ENCODE measurements around the gene AHRR.
"Not testable (repeated sequence)": the region's sequence is repeated elsewhere in the genome, so short reads cannot be mapped to it uniquely, and the experiment has no call there.

Gene AHRR

DNA sequence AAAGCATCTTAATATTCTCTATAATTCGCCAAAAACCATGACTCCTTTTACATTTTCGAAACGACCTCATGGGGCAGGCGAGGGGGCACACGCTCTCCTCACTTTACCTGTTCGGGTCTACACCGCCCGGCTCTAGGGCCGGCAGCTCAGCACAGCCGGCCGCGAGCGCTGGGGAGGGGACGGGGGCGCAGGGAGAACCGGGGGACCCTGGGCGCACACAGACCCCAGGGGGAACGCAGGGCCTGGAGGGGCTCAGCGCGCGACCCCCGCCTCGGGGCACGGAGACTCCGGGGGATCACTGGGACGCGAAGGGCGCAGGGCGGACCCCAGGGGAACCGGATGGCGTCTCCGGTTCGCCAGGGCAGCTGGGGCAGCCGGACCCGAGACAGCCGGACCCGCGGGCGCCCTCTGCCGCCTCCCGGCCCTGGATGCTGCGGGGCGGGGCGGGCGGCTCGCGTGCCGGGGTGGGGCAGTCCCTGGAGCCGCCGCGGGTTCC lies at the start of gene AHRR:
AHRR (plus strand) TSS at position 485 of the 496 bp plus-strand sequence. CDS start 22,189 bp downstream, outside the sequence.
- no peak for DNase-seq

DNA sequence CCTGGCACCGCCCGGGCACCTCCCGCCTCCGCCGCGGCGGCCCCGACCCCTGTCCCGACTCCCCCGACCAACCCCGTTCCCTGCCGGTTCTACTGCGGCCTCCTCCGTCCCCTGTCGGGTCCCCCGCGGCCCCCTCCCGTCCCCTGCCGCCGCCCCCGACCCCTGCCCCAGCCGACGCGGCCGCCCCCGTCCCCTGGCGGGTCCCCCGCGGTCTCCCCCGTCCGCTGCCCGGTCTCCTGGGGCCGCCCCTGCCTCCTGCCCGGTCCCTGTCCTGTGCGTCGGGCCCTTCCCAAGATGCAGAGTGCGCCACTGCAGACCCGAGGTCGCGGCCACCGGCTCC lies 49.7 kb upstream of the AHRR start:
- DNase-seq = not testable (repeated sequence)

DNA sequence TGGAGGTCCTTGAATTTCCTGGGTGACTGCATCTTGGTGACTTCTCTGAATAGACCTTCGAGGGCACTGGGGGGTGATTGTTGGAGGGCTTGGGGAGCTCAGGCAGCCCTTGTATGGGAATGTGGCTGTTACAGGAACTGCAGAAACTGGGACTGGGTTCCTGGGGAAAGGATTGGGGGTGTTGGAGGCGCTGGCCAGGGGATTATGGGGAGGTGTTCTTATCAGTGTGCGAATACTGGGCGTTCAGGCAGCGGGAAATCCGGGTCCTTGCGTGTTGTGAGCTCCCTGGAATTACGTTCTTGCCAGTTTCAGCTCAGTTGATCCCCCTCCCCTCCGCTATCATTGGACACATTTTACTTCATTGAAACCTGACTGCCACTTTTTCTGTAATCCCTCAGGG lies 48.4 kb upstream of the AHRR start:
- DNase-seq = not testable (repeated sequence)

DNA sequence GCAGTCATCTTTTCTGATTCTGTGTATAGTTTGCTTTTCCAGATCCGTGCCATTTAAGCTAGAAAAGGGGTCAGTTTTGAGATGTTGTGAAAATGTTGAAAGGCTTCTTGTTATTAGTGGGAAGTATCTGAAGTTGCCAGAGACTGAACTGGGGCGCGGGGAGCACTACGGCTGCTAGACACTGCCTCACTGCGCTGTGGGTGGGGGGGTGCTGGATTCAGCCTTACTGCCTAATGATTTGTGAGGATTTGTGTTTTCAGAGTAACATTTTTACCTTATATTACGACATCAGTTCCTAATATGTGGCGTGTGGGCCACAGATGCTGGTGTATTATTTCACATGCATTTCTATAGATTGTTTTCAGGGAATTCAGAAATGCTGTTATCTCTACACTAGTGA lies 48.0 kb upstream of the AHRR start:
- not testable (repeated sequence) for DNase-seq

DNA sequence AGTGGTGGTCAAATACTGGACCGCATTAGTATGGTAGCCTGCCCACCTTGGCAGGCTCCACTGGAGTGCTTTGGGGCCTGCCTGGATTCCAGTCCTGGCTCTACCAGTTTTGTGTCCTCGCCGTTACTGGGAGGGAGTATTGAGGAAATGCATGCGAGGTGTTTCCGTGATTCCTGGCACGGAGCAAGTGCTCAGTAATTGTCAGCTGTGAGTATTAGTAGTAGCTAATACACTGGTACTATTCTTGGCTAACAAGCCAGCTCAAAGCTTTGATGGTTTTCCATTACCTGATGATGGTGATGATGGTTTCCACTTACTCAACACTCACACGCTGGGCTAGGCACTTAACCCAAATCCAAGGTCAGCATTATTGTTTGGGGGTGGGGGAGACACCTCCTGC lies 47.2 kb upstream of the AHRR start:
- DNase-seq = not testable (repeated sequence)

DNA sequence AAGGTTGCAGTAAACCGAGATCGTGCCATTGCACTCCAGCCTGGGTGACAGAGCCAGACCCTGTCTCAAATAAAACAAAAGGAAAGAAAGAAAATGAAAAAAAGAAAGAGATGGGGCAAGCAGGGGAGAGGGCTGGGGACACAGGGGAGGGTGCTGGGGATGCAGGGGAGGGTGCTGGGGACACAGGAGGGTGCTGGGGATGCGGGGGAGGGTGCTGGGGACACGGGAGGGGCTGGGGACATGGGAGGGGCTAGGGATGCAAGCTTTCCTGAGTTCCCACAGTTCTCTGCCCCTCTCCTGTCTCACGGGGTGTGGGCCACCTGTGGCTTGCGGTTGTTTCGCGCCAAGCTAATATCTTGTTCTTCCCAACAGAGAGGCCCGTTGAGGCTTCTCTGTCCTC lies 42.9 kb upstream of the AHRR start:
- no peak for DNase-seq

DNA sequence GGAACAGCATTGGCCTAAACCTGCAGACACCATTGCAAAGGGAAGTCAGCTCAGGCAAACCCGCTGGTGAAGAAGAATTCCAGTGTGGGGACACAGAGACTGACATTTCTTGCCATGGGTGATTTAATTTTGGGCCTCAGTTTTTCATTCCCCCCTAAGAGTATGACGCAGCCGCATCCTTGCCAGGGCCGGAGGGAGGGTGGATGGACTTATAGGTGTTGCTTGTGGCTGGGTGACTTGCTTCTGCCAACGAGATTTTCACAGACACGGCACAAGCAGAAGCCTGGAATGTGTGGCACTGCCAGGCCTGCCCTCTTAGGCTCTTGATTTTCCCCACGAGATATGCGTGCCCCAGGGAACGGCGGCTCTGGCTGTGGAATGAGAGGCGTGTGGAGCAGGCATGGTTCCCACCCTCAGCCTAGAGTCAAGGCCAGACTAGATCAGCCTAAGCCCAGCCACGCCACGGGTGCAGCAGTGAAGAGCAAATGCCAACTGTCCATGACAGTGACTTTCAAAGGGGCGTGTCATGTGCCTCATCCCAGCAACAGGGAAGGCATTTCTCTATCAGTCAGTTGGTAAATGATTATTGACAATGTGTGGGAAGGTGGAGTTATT lies 42.4 kb upstream of the AHRR start:
- not testable (repeated sequence) for DNase-seq

DNA sequence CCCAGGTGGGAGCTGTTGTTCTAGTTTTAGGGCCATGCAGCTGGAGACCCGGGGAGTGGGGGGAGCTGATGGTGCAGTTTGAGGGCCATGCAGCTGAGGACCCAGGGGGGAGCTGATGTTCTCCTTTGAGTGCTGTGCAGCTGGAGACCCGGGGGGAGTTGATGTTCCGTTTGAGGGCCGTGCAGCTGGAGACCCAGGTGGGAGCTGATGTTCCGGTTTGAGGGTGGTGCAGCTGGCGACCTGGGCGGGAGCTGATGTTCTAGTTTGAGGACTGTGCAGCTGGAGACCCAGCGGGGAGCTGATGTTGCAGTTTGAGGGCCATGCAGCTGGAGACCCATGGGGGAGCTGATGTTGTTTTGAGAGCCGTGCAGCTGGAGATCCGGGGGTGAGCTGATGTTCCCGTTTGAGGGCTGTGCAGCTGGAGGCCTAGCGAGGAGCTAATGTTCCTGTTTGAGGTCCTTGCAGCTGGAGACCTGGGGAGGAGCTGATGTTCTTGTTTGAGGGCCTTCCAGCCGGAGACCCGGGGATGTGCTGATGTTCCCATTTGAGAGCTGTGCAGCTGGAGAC lies 35.4 kb upstream of the AHRR start:
- DNase-seq = no peak

DNA sequence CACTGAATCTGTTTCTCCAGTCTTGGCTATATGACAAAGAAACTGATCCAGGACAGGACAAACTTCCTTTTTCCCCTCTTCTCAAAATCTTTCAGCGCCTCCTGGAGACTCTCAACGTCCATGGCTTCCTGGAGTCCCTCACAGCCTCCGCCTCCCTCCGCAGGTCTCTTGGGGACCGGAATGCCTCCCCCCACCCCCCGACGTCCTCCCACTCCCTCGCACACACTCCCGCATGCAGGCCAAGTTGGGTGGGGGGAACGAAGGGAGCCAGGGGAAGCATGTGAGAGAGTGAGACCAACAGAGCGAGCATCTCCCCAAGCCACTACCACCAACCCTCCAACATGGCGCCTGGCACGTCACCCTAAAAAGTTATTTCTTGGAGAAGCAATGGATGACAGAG lies 31.3 kb upstream of the AHRR start:
- not testable (repeated sequence) for DNase-seq

DNA sequence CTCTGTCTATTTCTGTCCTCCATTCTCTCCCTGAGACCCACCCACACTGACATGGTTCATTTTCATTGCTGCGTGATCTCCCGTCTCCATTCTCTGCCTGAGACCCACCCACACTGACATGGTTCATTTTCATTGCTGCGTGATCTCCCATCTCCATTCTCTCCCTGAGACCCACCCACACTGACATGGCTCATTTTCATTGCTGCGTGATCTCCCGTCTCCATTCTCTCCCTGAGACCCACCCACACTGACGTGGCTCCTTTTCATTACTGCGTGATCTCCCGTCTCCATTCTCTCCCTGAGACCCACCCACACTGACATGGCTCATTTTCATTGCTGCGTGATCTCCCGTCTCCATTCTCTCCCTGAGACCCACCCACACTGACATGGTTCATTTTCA lies 30.2 kb upstream of the AHRR start:
- DNase-seq = not testable (repeated sequence)

DNA sequence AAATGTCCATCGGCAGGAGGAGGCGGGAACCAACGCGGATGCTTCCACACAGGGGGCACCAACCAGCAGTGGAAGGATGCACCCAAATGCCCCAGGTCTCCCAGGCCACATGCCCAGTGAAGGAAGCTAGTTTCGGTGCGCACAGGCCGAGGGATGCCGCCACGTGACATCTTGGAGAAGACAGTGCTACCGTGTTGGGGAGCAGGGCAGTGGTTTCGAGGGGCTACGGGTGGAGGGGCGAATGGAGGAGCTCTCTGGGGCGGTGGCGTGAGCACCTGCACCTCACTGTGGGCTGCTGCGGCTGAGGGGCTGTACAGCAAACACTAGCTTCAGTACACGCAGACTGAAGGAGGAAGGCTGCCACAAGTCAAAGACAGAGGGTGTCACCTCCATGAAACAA lies 26.7 kb upstream of the AHRR start:
- DNase-seq = not testable (repeated sequence)

DNA sequence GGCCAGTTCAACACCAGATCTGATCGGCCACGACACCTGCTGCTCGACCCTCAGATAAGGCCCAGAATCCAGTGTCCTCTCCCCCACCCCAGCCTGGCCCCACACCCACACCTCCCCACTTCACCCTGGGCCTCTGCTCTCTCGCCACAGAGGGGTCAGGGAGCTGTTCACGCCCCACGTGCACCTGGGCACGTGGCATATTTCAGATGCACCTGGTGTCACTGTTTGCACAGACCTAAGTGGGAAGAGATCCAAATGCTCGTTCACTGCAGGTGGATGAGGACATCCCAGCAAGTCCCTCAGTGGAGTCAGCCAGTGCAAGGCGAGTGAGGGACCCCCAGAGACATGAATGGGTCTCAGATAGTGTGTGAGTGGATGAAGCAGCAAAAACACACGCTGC lies 25.3 kb upstream of the AHRR start:
- not testable (repeated sequence) for DNase-seq

DNA sequence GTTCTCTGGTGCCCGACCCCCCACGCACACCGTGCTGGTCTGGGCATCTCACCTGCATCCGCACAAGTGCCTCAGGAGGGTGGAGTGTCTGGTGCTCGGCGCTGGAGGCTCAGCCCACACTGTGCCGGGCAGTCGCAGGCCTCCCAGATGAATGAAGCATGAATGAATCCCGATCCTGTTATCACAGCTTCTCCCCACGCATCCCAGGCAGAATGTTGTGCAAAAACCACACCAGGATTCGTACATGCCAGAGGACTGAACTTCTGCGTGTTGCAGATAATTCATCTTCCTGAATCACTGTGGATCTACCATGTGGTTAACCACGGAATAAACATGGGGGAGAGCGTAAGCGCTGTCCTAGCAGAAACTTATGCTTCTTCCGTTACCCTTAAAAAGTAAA lies 24.6 kb upstream of the AHRR start:
- not testable (repeated sequence) for DNase-seq

DNA sequence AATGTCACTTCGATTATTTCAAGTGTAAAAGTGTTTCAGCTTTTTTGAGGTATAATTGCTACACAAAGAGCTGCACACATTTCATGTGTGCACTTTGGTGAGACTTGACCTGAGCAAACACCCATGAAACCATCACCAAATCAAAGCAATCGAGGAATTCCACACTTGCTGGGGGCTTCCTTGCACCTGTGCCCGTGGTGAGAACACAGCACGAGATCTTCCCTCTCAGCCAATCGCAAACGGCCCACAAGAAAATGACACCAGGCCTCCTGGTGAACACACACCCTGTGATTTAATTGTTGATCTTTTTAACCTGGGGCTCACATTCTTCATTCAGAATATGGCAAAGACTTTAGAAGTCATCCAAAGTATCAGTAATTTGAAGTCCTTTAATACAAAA lies 24.1 kb upstream of the AHRR start:
- DNase-seq = not testable (repeated sequence)

DNA sequence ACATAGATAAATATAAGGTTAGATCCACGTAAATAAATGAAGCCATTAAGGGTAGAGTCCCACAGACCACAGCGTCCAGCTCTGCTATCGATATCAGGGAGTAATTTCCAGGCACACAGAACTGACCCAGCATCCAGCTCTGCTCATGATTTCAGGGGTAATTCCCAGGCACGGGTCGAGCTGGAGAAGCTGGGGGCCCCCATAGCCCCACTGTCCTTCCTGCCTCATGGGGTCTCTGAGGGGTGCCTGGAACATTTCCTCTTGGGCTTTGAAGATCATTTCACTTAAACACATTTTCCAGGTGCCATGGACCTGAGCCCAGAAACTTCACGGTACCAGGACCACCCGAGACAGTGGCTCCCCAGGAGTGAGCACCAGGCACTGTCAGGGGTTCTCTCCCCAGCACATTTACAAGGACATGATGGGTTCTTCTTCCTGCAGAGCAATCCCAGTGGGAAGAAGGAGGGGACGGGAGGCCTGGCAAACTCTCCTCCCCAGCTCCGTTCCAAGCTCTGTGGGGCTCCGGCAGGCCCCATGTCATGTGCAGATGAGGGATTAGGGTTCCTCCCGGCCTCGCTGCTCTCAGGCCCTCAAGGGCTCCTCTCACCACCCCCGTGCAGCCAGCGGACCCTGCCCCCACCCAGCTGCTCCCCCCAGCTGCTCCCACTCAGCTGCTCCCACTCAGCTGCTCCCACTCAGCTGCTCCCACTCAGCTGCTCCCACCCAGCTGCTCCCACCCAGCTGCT lies 23.4 kb upstream of the AHRR start:
- not testable (repeated sequence) for DNase-seq

DNA sequence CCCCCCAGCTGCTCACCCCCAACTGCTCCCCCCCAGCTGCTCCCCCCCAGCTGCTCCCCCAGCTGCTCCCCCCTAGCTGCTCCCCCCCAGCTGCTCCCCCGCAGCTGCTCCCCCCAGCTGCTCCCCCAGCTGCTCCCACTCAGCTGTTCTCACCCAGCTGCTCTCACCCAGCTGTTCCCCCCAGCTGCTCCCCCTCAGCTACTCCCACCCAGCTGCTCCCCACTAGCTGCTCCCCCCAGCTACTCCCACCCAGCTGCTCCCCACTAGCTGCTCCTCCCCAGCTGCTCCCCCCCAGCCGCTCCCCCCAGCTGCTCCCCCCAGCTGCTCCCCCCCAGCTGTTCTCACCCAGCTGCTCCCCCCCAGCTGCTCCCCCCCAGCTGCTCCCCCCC lies 22.8 kb upstream of the AHRR start:
- DNase-seq = no peak

DNA sequence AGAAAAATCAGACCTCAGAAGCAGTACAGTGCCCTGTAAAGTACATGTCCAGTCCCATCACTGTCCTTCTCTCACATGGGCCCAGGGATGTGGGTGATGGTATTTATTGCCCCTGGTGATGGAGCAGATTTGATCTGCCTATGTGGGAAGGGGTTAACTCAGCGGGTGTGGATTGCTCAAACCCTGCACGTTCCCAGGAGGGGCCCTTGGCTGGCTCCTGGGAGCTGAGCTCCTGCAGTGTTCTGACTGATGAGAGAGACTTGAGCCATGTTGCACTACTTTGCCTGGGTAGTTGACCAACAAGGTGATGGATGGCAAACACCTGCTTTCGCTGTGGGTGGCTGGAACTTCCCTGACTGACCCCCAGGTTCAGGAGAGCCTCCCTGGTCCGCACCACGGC lies 21.6 kb upstream of the AHRR start:
- not testable (repeated sequence) for DNase-seq

DNA sequence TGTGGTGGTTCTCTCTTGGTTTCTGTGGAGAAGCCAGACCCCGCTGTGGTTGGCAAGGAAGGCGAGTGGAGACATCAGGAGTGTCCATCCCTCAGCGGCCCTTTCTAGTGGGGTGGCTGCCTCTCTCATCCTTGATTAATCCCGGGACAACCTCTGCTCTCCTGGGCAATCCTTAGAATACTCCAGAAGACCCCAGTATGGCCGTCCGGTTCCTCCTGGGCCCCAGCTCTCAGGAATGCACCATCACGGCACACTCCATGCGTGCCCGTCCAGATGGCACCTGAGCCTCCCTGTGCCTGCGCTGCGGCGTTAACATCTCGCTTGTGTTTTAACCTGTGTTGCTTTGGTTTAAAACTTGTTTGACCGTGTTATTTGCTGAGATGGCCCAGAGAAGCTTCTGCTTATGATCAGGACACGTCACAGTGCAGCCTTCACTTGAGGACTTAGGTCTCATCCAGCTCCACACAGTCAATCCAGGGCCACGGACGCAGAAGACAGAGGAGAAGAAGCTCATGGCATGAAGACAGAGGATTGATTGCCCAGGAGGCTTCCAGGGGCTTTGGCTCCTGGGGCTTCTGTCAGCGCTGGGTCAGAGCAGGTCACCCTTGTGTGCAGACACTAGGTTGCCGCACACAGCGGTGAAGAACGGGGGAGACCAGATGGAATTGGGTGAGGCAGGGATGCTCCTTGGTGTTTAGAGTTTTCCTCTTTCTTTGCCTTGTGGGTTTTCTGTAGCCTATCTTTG lies 20.7 kb upstream of the AHRR start:
- not testable (repeated sequence) for DNase-seq

DNA sequence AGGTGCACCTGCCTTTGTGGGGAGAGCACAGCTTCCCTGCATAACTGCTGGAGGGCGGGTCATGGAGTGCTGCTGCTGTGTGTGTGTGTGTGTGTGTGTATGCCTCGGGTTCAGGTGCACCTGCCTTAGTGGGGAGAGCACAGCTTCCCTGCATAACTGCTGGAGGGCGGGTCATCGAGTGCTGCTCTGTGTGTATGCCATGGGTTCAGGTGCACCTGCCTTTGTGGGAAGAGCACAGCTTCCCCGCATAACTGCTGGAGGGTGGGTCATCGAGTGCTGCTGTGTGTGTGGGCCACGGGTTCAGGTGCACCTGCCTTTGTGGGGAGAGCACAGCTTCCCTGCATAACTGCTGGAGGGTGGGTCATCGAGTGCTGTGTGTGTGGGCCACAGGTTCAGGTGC lies 19.1 kb upstream of the AHRR start:
- DNase-seq = not testable (repeated sequence)

DNA sequence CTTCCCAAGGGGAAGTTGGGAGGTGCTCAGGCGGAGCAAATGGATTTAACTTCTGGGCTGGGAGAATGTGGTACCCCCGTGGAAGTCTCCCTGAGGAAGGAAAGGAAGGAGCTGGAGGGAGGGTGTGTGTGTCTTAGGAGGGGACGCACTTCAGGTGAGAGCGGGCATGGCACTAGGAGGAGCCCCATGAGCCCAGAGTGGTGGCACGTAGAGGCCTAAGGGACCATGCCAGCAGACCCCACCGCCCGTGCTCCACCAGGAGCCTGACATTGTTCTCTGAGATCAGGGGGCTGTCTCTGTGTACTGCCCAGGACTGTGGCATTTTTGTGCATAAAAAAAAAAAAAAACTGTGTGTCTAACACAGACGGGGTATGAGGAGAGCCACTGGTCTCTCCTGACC lies 18.5 kb upstream of the AHRR start:
- DNase-seq = no peak

DNA sequence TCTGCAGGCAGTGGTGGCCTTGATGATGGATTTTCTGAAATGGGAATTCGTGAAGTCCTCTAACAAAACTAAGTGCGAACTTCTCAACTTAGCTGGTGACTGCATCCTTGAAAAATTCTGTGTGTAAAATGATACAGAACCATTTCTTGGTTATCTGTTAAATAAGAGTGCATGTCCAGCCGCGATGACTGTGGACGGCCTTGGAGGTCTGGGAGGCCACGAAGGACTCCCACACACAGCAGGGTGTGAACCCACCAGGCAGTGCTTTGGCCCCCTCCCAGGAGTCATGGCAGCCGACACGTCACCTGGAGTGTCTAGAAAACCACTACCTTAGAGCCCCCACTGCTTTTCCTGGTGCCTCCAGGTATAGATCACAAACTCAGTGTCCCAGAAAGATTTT lies 17.8 kb upstream of the AHRR start:
- DNase-seq = not testable (repeated sequence)

DNA sequence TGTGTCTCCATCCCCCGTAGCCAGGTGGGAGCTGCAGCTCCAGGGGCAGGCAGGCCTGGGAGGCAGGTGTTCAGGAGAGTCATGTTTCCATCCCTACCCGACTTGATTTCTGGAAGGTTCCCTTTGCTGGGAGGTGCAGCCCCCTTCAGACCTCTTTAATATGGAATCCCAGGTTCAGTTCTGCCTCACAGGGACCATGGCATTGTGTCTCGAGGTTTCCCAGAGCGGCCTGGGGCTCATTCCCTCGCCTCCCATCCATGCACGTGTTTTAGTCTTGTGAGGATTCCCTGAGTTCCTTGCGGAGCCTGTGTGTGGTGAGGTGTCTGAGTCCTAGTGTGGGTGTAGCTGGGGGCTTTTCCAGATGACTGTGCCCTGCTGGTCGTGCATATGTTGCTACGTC lies 16.5 kb upstream of the AHRR start:
- DNase-seq = no peak

DNA sequence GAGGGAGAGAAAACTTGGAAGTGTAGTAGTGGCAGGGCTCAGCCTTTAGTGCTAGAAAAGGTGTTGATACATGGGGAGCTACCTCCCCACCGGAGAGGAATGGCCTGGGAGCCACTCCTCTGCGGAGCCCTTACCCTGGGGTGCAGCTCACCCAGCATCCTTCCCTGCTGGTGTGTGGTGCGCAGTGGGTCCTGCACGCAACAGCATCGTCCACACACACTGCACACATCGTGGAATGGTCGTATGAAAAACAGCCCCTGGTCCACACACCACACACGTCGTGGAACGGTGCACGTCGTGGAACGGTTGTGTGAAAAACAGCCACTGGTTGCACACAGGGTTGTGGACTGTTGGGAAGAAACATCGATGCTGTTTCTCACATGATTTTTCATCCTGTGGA lies 16.1 kb upstream of the AHRR start:
- no peak for DNase-seq
